Measurements from ENCODE around the gene AZI2.

GRCh38 chr3:28287046-28287445 is 61.6 kb downstream of the AZI2 start:
- no peak for TF ChIP-seq CTCF (IDR thresholded peaks at IDR 0.05 in 2 of 3, conservative IDR thresholded peaks at IDR 0.05 in 1 of 3; ENCODE audit: borderline replicate concordance in 1 of 3, insufficient read depth in 1 of 3, low read depth in 2 of 3, low read length in 2 of 3)
- no peak for TF ChIP-seq YY1 (IDR thresholded peaks at IDR 0.05; ENCODE audit: extremely low read depth, insufficient replicate concordance, low read depth, low read length)
- no peak for TF ChIP-seq SRF (IDR thresholded peaks at IDR 0.05; ENCODE audit: low read depth)
